ENCODE results near the gene DCLK2.

The DCLK2 gene

GRCh38 chr4:150248181-150248580 is 169.9 kb downstream of the DCLK2 start:
- DNase-seq = no peak

- DNase-seq = no peak
These were observed 172.2 kb downstream of the DCLK2 start for GRCh38 chr4:150250293-150250997.

DNA sequence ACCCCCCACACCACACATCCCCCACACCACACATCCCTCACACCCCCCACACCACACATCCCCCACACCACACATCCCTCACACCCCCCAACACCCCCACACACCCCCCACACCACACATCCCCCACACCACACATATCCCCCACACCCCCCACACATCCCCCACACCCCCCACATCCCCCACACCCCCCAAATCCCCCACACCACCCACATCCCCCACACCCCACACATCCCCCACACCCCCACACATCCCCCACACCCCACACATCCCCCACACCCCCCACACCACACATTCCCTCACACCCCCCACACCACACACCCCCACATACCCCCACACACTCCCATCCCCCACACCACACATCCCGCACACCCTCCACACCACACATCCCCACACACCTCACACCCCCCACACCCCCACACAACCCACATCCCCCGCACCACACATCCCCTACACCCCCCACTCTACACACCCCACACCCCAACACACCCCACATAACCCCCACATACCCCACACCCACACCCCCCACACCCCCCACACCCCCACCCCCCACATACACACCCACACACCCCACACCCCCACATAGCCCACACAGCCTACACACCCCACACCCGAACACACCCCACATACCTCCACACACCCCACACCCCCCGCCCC is 172.9 kb downstream of the DCLK2 start:
- no peak for DNase-seq

- no peak for DNase-seq
These were observed 173.5 kb downstream of the DCLK2 start for GRCh38 chr4:150251752-150252190.

GRCh38 chr4:150252306-150252705 is 174.1 kb downstream of the DCLK2 start:
- DNase-seq = no peak

DNA sequence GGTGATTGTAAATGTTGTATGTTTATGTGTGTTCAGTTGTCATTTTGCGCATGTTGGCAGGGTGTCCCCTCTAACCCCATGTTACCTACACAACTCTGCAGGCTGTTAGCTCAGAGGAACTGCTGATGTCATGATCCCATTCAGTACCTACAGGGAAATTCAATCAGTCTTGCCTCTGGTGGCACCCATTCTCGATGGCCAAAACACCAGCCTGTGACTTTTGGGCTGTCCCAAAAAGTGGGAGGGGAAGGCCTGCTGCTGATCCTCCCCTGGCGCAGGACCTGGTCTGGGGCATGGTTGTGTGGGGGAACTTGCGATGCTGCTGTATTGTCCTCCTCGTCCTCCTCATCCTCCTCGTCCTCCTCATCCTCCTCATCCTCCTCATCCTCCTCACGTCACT is 174.5 kb downstream of the DCLK2 start:
- no peak for DNase-seq

DNA sequence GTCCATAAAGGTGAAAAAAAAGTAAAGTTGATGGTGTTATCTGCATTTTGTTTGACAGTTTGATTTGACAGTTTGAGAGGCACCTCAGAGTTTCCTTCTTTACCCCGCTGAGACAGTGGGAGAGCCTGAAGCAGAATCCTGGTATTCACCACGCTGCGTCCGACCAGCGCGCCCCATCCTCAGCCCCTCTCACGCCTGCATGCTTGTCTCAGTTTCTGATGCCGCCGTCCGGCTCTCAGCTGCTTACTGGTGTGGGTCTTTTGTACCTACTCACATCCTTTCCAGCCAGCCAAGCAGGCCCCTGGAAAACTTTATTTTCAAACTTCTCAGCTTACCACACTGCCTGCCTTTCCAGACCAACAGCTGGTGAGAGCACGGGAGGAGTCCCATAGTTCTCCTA is 175.2 kb downstream of the DCLK2 start:
- no peak for DNase-seq

DNA sequence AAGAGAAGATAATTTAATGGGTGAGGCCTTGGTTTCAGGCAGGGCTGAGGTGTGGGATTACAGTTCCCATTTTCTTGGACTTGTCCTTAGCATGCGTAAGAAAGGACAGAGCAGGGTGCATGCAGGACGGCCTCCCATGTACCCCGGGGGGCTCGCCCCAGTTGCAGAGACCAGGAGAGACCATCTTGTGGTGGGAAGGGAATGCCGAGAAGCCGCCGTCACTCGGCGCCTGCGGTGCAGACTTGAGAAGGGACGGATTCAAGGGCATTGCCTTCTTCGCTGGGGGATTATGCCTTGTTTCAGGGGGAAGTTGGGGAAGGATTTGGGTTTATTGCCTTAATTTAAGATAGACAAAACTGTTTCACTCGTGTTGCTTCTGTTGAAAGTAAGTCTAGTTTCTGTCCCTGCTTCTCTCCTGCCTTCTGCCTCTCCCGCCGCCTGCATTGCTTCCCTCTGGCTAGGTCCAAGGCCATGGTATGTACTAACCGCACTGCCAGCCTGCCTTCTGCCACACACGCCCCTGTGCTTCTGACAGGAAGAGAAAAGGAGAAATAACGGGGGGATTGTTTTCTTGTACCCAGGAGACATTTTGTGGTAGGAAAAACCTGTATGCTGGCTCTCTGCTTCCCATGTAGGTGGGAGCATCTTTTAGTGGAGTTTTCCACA is 175.9 kb downstream of the DCLK2 start:
- no peak for DNase-seq

GRCh38 chr4:150255610-150256224 is 177.5 kb downstream of the DCLK2 start:
- DNase-seq = no peak

- DNase-seq = no peak
These were observed 178.0 kb downstream of the DCLK2 start for GRCh38 chr4:150256225-150256620.

- DNase-seq = no peak
These were observed 178.8 kb downstream of the DCLK2 start for GRCh38 chr4:150256841-150257730.

DNA sequence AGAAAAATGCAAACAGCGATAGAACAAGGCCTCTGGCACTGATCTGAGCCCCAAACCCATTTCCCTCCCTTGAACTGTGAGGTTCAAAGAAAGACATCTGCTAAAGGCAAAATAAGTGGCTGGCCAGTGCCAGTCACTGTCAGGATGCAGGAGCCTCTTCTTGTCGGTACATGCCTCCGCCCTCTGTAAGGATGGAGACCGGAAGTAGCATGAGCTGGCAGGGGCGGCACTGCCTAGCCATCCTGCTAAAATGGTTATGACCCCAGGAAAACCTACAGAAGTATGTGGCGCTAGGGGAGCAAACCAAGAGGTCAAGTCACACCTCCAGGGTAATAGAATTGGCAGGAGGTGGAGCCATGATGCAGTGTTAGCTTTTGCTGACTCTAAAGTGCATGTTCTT is 180.3 kb downstream of the DCLK2 start:
- DNase-seq = no peak

GRCh38 chr4:150259861-150260567 is 181.8 kb downstream of the DCLK2 start:
- DNase-seq = no peak

GRCh38 chr4:150261571-150261970 is 183.3 kb downstream of the DCLK2 start:
- DNase-seq = no peak

DNA sequence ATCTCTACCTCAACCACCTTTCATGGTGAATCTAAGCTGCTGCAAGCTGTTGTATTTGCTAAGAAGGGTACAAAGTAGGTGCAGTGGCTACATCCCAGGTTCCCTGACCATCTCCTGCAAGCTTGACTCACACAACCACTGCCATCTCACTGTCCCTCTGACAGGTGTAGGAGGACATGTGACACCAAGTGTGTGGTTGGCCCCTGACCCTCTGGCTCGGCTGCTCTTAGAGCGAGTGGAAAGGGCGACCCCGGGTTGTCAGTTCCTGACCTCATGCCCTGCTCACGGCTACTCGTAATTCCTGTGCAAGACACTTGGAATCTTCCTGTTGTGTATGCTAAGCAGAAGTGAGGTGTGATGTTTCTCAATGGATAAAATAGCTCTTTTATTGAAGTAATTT is 184.4 kb downstream of the DCLK2 start:
- no peak for DNase-seq

DNA sequence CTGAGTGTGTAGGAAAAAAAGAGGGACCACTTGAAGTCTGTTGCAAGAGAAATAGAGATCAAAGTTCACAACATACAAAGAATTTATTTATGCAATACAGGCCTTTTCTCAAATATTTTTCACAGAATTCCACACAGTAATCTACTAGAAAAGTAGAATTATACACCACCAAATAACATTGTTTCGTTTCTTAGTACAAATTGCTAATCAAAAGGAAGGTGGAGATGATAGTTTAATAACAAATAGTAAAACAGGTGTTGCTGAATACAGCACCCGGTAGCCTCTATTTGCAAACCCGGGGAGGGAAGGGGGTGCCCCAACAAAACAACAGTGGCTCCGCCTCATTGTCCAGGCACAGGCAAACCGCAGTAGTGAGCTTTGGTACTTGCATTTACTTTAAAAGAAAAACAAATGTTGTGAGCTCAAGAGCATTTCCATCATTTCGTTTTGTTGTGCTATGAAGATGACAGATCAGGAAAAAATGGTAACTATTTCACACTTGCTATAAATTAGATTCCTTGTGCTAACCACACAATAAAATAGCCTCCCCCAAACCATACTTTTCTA is 186.4 kb downstream of the DCLK2 start:
- DNase-seq = no peak

DNA sequence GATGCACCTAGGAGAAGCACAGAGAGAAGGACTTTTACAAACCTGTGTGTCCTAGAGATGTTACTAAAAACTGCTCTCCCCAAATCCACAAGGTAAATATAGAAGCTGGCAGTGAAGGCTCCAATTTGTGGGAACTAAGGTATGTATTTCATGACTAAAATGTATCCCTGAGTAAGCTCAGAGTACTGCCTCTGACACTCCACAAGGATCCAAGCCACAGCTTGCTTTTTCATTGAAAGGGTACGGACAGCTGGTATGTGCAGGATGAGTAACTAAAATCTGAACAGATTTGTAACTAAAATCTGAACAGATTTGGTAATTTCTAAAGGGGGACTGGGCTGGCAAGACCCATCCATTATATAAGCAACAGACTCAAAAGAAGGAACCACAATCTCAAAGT is 187.6 kb downstream of the DCLK2 start:
- no peak for DNase-seq

- DNase-seq = no peak
These were observed 190.2 kb downstream of the DCLK2 start for GRCh38 chr4:150268444-150268843.

DNA sequence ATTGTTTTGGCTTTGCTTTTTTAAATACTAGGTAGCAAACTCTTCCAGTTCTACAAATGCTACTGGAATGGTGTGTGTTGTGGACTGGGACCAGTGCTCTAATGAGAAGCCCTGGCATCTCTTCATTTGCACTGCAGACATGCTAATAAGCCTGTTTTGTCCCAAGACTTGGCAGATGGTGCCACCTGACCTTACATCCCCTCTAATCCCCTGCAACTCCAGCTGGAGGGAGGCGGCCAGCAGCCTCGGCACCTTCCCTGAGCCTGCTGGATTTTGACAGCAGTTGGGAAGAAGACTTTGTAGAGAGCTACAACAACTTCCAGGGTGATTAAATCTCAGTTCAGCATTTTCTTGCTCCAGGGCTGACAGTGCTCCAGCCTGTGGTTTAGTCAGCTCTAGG is 200.0 kb downstream of the DCLK2 start:
- DNase-seq = no peak

DNA sequence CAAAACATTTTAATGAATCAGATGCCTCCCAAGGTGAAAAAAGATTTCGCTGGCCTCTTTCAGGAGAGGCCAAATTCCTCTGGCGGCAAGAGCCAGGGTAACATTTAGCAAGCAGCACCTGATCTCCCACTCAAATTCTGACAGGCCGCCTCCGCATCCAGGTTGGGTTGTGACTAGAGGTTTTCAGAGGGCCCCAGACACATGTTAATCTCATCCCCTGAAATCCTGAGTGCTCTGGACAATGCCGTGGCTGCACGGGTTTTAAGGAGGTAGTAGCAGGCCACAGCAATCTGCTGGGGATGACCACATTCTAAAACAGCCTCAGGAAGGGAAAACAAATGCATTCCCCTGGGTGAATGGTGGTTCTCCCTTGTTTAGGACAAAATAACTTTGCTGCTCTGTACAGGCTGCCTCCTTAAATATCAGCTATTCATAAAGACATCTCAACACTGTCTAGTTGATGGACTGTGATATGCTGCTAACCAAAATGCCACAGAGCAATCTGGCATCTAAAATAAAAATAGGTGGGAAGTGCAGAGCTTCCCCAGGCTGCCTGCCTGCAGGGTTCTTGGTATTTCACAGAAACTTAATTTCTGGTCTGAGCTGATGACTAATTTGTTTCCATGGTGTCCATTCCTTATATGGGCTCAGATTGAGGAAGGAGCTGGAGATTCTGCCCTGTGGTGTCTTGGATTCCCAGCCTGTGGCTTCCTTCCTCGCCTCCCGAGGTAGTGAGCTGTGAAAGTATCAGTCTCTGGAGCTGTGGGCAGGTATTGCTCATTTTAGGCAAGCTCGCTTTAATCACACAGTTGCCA is 202.0 kb downstream of the DCLK2 start:
- DNase-seq = no peak

GRCh38 chr4:150280975-150281374 is 202.7 kb downstream of the DCLK2 start:
- DNase-seq = no peak
